ENCODE data around the gene NTSR1. TPM values are rescaled to one million over a fixed set of nuclear protein-coding genes. Genes with fewer than 3 reads are reported as not detected.

The NTSR1 gene
- total RNA-seq (2022; extraction: Qiagen RNA extraction; ENCODE audit: low read depth): 0.10 to 0.19 TPM (median 0.14 TPM) in 4 of 5 replicates, not detected in the other

GRCh38 chr20:62708591-62709536 is at the start of gene NTSR1:
Gene NTSR1 (plus strand): TSS chr20:62708836. CDS start chr20:62709208, 372 bp downstream.

GRCh38 chr20:62804627-62805154 is 96.1 kb downstream of the NTSR1 start, which contains the start of gene OGFR:
Gene OGFR (plus strand): TSS chr20:62804835. CDS start chr20:62804860, 25 bp downstream.

Other genes starting within 250 kb of the NTSR1 start
- 0.29 to 1.1 TPM (median 0.94 TPM) in 5 replicates for gene GATA5, start 232.8 kb upstream of the NTSR1 start, total RNA-seq (2022; extraction: Qiagen RNA extraction; ENCODE audit: low read depth)
- gene SLCO4A1, start 66.3 kb upstream of the NTSR1 start, total RNA-seq (2022; extraction: Qiagen RNA extraction; ENCODE audit: low read depth): 6.4 to 11.6 TPM (median 9.4 TPM) in 5 replicates
- gene MRGBP, start 87.6 kb downstream of the NTSR1 start, total RNA-seq (2022; extraction: Qiagen RNA extraction; ENCODE audit: low read depth): 20.1 to 24.8 TPM (median 23.6 TPM) in 5 replicates
- 32.8 to 52.9 TPM (median 49.1 TPM) in 5 replicates for gene OGFR, start 96.0 kb downstream of the NTSR1 start, total RNA-seq (2022; extraction: Qiagen RNA extraction; ENCODE audit: low read depth)
- gene COL9A3, start 108.2 kb downstream of the NTSR1 start, total RNA-seq (2022; extraction: Qiagen RNA extraction; ENCODE audit: low read depth): 0.21 to 0.81 TPM (median 0.49 TPM) in 5 replicates
- gene TCFL5, start 153.0 kb downstream of the NTSR1 start, total RNA-seq (2022; extraction: Qiagen RNA extraction; ENCODE audit: low read depth): 2.9 to 5.6 TPM (median 4.8 TPM) in 5 replicates
- 17.9 to 27.4 TPM (median 23.7 TPM) in 5 replicates for gene DIDO1, start 217.7 kb downstream of the NTSR1 start, total RNA-seq (2022; extraction: Qiagen RNA extraction; ENCODE audit: low read depth)
- gene GID8, start 229.3 kb downstream of the NTSR1 start, total RNA-seq (2022; extraction: Qiagen RNA extraction; ENCODE audit: low read depth): 21.2 to 22.6 TPM (median 22.1 TPM) in 5 replicates
- 0.35 TPM in 1 of 5 replicates, not detected in the others for gene SLC17A9, start 243.9 kb downstream of the NTSR1 start, total RNA-seq (2022; extraction: Qiagen RNA extraction; ENCODE audit: low read depth)